HFFc6 (cell line): ENCODE measurements around the gene ARVCF. TPM values are rescaled to one million over a fixed set of nuclear protein-coding genes. Genes with fewer than 3 reads are reported as not detected.

ENCODE experiments used
- DNase-seq: peaks from one replicate; pipeline ENCODE4 v3.0.0-alpha.2; 2018
- H3K27ac Mint-ChIP-seq: 2 replicates; pipeline ENCODE4 v1.8.0; 2020; ENCODE audit warnings: mild to moderate bottlenecking, mixed read lengths
- H3K27me3 Mint-ChIP-seq: 2 replicates; pipeline ENCODE4 v1.8.0; 2021; ENCODE audit warnings: mild to moderate bottlenecking, moderate library complexity, mixed read lengths; ENCODE audit not compliant: insufficient read depth
- H3K36me3 Mint-ChIP-seq: 2 replicates; pipeline ENCODE4 v1.8.0; 2021; ENCODE audit warnings: low read depth, mixed read lengths
- H3K4me1 Mint-ChIP-seq: 2 replicates; pipeline ENCODE4 v1.8.0; 2020; ENCODE audit warnings: low read depth, mixed read lengths
- H3K4me3 Mint-ChIP-seq: 2 replicates; pipeline ENCODE4 v1.8.0; 2020; ENCODE audit warnings: mild to moderate bottlenecking, moderate library complexity, mixed read lengths
- H3K9me3 Mint-ChIP-seq: 2 replicates; pipeline ENCODE4 v1.8.0; 2020; ENCODE audit warnings: mild to moderate bottlenecking, mixed read lengths
- CTCF ChIP-seq: fragments of 200-600 bp; sonication (generic); IDR thresholded peaks from 2 replicates; pipeline ENCODE4 v1.5.0; 2021; ENCODE audit warnings: antibody characterized with exemption, mild to moderate bottlenecking
- total RNA-seq, 6 experiments: library from RNA; stranded (reverse); fragmentation: NEBNext Ultra II Directional; extraction: Animal tissue kit (Norgen Biotek cat#: 25700); gene quantifications; 2 replicates in 1 of 6; 3 replicates in 5 of 6; pipeline ENCODE4 v1.2.3, GENCODE V29; 2021

ARVCF gene
- total RNA-seq, 6 experiments from 2014 or later = 1.5 to 3.3 (median 2.0) TPM

GRCh38 chr22:20036084-20036482 lies 19.5 kb upstream of the ARVCF start:
- Mint-ChIP-seq H3K27me3 (peaks cover 7% of the 10 kb centered on the region), H3K4me3 (no peak overlapping the region), H3K36me3 (peaks cover 21% of the 10 kb centered on the region), H3K9me3 (peaks cover 5% of the 10 kb centered on the region), H3K4me1 (no peaks in the 10 kb centered on the region), H3K27ac (no peak overlapping the region)
- DNase-seq = no peak
- no peak for TF ChIP-seq CTCF

DNA sequence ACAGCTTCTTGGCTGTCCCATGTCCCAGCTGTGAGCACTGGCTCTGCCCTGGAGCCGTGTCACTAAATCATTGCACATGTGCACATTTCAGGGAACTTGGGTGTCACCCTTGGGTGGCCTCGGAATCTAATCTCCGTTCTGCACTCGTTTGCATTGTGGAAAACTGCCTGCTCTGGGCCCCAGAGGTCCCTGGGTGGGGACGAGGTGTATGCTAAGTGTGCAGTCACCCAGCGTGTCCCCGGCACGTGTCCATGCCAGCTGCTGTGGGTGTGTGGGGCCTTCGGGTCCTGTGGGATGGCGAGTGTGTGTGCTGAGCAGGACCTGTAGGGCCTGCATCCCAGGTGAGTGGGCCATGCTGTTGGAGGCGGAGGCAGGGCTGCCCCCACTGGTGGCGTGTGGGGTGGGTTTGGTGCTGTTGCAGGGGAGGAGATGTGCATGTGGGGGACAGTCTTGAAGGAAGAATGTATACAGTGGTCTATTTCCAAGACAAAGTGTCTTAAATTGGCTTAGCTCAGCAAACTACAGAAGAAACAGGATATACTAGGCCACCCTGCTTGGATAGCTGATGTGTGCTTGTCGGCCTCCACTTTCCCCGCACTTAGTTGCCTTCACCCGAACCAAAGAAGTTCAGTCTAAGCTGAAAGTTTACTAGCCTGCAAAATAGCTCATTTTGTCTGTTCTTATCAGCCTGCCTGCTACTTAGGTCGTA lies 18.9 kb upstream of the ARVCF start:
- Mint-ChIP-seq H3K36me3 (peaks cover 21% of the 10 kb centered on the region), H3K9me3 (peaks cover 5% of the 10 kb centered on the region), H3K27ac (no peak overlapping the region), H3K4me3 (no peak overlapping the region), H3K4me1 (no peaks in the 10 kb centered on the region), H3K27me3 (peaks cover 5% of the 10 kb centered on the region)
- TF ChIP-seq CTCF = no peak
- DNase-seq = no peak

- DNase-seq = no peak
- H3K27me3 Mint-ChIP-seq = peaks cover 5% of the 10 kb centered on the region
- H3K4me3 Mint-ChIP-seq = no peak overlapping the region
- peaks cover 5% of the 10 kb centered on the region for H3K9me3 Mint-ChIP-seq
- H3K36me3 Mint-ChIP-seq = peaks cover 16% of the 10 kb centered on the region
- no peak overlapping the region for H3K27ac Mint-ChIP-seq
- TF ChIP-seq CTCF = no peak
- no peaks in the 10 kb centered on the region for H3K4me1 Mint-ChIP-seq
Measured at GRCh38 chr22:20034143-20034542, 17.5 kb upstream of the ARVCF start.

- DNase-seq = no peak
- TF ChIP-seq CTCF = no peak
- H3K4me1 Mint-ChIP-seq = no peaks in the 10 kb centered on the region
Measured at GRCh38 chr22:20033045-20033706, 16.6 kb upstream of the ARVCF start.

GRCh38 chr22:20032407-20032991 lies 15.9 kb upstream of the ARVCF start:
- TF ChIP-seq CTCF = no peak
- H3K27me3 Mint-ChIP-seq = peaks cover 4% of the 10 kb centered on the region; the same call in 1 of the 2 replicates
- H3K4me1 Mint-ChIP-seq = no peaks in the 10 kb centered on the region
- DNase-seq = no peak
- peaks cover 5% of the 10 kb centered on the region for H3K9me3 Mint-ChIP-seq
- peaks cover 12% of the 10 kb centered on the region for H3K36me3 Mint-ChIP-seq
- H3K27ac Mint-ChIP-seq = no peak overlapping the region
- H3K4me3 Mint-ChIP-seq = no peak overlapping the region

More at GRCh38 chr22:20033045-20033706, 16.6 kb upstream of the ARVCF start:
- H3K9me3 Mint-ChIP-seq = peaks cover 5% of the 10 kb centered on the region
- H3K4me3 Mint-ChIP-seq = no peak overlapping the region
- H3K36me3 Mint-ChIP-seq = peaks cover 16% of the 10 kb centered on the region
- peaks cover 5% of the 10 kb centered on the region for H3K27me3 Mint-ChIP-seq
- no peak overlapping the region for H3K27ac Mint-ChIP-seq
